Neutrophil (primary cell): Measurements from ENCODE around the gene TRIM38.

ENCODE experiments used
- H3K27ac ChIP-seq: fragments of 200-600 bp; sonication (generic); 2 replicates; pipeline ENCODE4 v1.5.1; 2016; ENCODE audit warnings: mild to moderate bottlenecking, moderate library complexity
- H3K27me3 ChIP-seq: fragments of 200-600 bp; sonication (generic); 2 replicates; pipeline ENCODE4 v1.6.0; 2016; ENCODE audit warnings: mild to moderate bottlenecking
- H3K36me3 ChIP-seq: fragments of 200-600 bp; sonication (generic); 2 replicates; pipeline ENCODE4 v1.5.1; 2017
- H3K4me1 ChIP-seq, 2 experiments: fragments of 200-600 bp in 1 of 2; sonication (generic) in 1 of 2; 1 replicate in 1 of 2; 2 replicates in 1 of 2; pipeline versions ENCODE4 v1.5.1 to v1.6.1; 2013 to 2016; ENCODE audit warnings: low read depth in 1 of 2, low read length in 1 of 2, mild to moderate bottlenecking in 1 of 2, moderate library complexity in 1 of 2; ENCODE audit not compliant: control insufficient read depth in 1 of 2, insufficient read depth in 1 of 2
- H3K4me3 ChIP-seq, 2 experiments: fragments of 200-600 bp in 1 of 2; sonication (generic) in 1 of 2; 1 replicate in 1 of 2; 2 replicates in 1 of 2; pipeline ENCODE4 v1.5.1; 2013 to 2016; ENCODE audit warnings: low read depth in 1 of 2, low read length in 1 of 2, mild to moderate bottlenecking in 1 of 2, moderate library complexity in 1 of 2
- H3K9me3 ChIP-seq: fragments of 200-600 bp; sonication (generic); 2 replicates; pipeline ENCODE4 v1.5.1; 2016
- TF ChIP-seq, protein P1 (sequence below): fragments of 200-600 bp; sonication (generic); IDR thresholded peaks from 2 replicates; pipeline ENCODE4 v1.5.1; 2016; ENCODE audit warnings: antibody characterized with exemption

The TRIM38 gene

DNA sequence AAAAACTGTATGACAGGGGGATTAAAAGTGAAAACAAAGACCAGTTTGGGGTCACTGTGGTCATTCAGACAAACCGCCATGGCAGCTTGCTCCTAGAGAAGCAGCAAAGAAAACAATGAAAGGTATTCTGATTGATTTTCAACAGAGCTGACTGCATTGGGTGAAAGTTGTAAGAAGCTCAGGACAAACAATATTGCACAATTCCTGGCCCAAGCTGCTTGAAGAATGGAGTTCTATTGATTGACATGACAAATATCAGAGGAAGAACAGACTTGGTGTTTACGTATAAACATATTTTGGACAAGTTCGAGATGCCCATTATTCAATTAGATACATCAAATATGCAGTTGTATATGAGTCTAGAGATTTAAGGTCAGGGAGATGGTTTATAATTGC lies 62.0 kb downstream of the TRIM38 start:
- Histone ChIP-seq H3K27me3 (no peaks in the 10 kb centered on the region), H3K27ac (no peak overlapping the region), H3K4me3 (no peak overlapping the region), H3K36me3 (no peaks in the 10 kb centered on the region), H3K4me1 (peaks cover 41 to 44% of the 10 kb centered on the region in 2 experiments), H3K9me3 (no peaks in the 10 kb centered on the region)
- TF ChIP-seq, protein P1, sequence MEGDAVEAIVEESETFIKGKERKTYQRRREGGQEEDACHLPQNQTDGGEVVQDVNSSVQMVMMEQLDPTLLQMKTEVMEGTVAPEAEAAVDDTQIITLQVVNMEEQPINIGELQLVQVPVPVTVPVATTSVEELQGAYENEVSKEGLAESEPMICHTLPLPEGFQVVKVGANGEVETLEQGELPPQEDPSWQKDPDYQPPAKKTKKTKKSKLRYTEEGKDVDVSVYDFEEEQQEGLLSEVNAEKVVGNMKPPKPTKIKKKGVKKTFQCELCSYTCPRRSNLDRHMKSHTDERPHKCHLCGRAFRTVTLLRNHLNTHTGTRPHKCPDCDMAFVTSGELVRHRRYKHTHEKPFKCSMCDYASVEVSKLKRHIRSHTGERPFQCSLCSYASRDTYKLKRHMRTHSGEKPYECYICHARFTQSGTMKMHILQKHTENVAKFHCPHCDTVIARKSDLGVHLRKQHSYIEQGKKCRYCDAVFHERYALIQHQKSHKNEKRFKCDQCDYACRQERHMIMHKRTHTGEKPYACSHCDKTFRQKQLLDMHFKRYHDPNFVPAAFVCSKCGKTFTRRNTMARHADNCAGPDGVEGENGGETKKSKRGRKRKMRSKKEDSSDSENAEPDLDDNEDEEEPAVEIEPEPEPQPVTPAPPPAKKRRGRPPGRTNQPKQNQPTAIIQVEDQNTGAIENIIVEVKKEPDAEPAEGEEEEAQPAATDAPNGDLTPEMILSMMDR, result no peak

- Histone ChIP-seq H3K4me3 (no peak overlapping the region), H3K36me3 (no peaks in the 10 kb centered on the region), H3K27me3 (no peaks in the 10 kb centered on the region), H3K9me3 (no peaks in the 10 kb centered on the region), H3K27ac (peak overlapping the region; percentile 89), H3K4me1 (peaks cover 37 to 43% of the 10 kb centered on the region in 2 experiments)
- TF ChIP-seq, protein P1, result no peak
These were observed 62.7 kb downstream of the TRIM38 start for GRCh38 chr6:26025047-26025893.

DNA sequence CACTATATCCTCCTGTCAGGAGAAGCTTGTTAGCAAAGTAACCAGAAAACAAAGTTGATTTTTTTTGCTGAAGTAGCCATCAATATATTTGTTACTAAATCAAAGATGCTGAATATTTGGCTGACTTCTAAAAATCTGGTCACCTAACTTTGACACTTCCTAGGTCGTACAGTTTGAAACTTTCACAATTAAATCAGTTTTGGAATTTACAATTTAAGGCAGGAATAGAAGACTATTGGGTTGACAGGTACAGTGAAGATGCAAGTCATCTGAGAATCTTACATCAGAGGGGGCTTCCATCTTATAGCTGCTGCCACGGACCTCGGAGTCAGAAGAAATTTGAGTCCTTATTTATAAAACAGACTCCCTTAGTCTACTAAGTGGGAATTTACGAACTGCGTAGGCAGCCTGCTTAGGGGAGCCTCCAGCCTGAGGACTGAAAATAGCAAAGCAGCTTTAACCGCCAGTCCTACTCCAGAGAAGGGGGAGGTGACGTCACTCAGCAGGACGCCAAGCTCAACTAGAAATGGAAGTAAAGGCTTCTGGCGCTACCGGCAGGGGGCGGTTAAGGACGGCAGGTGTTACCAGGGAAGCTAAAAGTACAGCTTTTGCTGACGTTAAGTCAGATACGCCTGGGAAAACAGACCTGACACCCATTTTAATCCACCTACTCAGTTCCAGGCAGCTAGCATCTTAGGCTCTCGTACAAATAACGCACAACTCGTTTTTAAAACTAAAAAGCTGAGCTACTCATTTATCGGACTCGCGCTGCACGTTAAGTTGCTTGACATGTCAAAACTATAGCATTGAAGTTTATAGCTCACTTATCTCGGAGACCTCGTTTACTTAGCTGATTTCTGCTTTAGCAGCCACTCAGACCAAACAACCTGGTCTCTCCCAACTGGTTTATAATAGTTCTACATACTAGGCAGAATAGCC lies 63.6 kb downstream of the TRIM38 start:
- Histone ChIP-seq H3K4me1 (peaks cover 36% of the 10 kb centered on the region in 2 experiments), H3K36me3 (no peaks in the 10 kb centered on the region), H3K9me3 (no peaks in the 10 kb centered on the region), H3K27me3 (no peaks in the 10 kb centered on the region), H3K27ac (peak overlapping the region; percentile 89), H3K4me3 (peak overlapping the region; percentile 81 to 92)
- TF ChIP-seq, protein P1, result peak; percentile 85

GRCh38 chr6:26026833-26027490 lies 64.4 kb downstream of the TRIM38 start:
- H3K36me3 ChIP-seq, result no peaks in the 10 kb centered on the region
- TF ChIP-seq, protein P1, result no peak
- peak overlapping the region; percentile 81 to 92 for H3K4me3 ChIP-seq
- no peaks in the 10 kb centered on the region for H3K27me3 ChIP-seq
- peaks cover 37 to 38% of the 10 kb centered on the region in 2 experiments for H3K4me1 ChIP-seq
- H3K9me3 ChIP-seq, result no peaks in the 10 kb centered on the region
- H3K27ac ChIP-seq, result peak overlapping the region; percentile 89

DNA sequence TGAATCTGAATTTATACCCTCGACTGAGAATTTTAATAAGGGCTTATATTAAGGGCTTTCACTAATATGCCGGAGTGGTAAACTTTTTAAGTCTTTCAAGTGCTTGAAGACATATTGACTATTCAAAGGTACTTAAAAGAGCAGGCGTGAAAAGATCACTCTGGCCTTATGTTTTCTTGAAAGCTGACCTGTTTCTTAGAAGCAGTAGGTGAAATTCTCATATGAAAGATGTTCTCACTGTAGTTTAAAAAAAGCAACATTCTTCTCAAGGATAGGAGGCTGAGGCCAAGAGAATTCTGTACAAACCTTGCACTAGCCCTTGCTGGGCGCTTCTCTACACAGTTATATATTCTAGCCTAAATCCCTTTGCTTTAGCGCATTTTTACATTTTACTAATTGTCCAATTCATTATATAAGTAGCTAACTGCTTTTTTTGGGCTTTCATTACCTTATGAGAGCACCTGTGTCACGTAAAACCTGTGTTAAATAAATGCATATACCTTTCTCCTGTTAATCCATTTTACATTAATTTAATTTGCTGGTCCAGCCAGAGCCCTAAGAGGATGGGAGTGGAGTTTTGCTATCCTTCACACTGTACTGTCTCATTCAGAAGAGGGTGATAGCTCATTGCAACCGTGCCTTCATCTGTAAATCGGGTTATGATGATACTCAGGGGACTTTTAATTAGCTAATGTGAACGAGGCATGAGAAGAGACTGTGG lies 65.0 kb downstream of the TRIM38 start:
- H3K4me1 ChIP-seq, result peaks cover 37 to 38% of the 10 kb centered on the region in 2 experiments
- H3K9me3 ChIP-seq, result no peaks in the 10 kb centered on the region
- H3K27ac ChIP-seq, result peak overlapping the region; percentile 89
- H3K4me3 ChIP-seq, result peak overlapping the region; percentile 81 to 92
- no peaks in the 10 kb centered on the region for H3K36me3 ChIP-seq
- TF ChIP-seq, protein P1, result no peak
- no peaks in the 10 kb centered on the region for H3K27me3 ChIP-seq
